ENCODE data around the gene GET4. TPM values are rescaled to one million over a fixed set of nuclear protein-coding genes. Genes with fewer than 3 reads are reported as not detected.

The GET4 gene
- total RNA-seq, 4 donors from 2014 or later: 29.7 to 93.3 (median 56.8) TPM

DNA sequence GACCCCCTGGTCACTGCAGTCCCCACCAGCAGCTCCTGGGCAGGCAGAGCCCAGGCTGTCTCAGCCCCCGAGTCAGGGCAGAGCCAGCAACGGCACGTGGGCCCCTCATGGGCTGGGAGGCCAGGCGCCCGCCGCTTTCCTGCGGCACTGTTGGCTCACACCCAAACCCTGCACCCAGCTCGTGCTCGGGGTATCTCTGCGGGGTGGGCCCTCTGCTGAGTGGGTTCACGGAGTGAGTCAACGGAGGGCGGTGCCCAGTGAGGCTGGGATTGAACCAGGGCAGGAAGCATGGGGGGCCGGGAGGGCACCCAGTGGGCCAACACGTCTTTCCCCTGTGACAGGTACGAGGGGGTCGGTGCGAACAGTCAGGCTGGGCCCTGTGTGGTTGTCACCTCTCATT is 49.2 kb downstream of the GET4 start:
- H3K27ac ChIP-seq: peak overlapping the region in 3 of 4 donors; percentile 90 to 99 (median 93)
- peak overlapping the region in 2 of 4 donors; percentile 22 to 37 for H3K4me3 ChIP-seq
- no peaks in the 10 kb centered on the region for H3K27me3 ChIP-seq
- DNase-seq: peak; percentile 42 to 87 (median 82)
- no peaks in the 10 kb centered on the region for H3K36me3 ChIP-seq
- no peaks in the 10 kb centered on the region for H3K9me3 ChIP-seq
- peaks cover 30 to 76% (median 37%) of the 10 kb centered on the region in 4 donors for H3K4me1 ChIP-seq
- TF ChIP-seq, protein P1, sequence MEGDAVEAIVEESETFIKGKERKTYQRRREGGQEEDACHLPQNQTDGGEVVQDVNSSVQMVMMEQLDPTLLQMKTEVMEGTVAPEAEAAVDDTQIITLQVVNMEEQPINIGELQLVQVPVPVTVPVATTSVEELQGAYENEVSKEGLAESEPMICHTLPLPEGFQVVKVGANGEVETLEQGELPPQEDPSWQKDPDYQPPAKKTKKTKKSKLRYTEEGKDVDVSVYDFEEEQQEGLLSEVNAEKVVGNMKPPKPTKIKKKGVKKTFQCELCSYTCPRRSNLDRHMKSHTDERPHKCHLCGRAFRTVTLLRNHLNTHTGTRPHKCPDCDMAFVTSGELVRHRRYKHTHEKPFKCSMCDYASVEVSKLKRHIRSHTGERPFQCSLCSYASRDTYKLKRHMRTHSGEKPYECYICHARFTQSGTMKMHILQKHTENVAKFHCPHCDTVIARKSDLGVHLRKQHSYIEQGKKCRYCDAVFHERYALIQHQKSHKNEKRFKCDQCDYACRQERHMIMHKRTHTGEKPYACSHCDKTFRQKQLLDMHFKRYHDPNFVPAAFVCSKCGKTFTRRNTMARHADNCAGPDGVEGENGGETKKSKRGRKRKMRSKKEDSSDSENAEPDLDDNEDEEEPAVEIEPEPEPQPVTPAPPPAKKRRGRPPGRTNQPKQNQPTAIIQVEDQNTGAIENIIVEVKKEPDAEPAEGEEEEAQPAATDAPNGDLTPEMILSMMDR (IDR thresholded peaks at IDR 0.05): no peak
- TF ChIP-seq POLR2A (IDR thresholded peaks at IDR 0.05): peak in 1 of 2 donors; percentile 41

DNA sequence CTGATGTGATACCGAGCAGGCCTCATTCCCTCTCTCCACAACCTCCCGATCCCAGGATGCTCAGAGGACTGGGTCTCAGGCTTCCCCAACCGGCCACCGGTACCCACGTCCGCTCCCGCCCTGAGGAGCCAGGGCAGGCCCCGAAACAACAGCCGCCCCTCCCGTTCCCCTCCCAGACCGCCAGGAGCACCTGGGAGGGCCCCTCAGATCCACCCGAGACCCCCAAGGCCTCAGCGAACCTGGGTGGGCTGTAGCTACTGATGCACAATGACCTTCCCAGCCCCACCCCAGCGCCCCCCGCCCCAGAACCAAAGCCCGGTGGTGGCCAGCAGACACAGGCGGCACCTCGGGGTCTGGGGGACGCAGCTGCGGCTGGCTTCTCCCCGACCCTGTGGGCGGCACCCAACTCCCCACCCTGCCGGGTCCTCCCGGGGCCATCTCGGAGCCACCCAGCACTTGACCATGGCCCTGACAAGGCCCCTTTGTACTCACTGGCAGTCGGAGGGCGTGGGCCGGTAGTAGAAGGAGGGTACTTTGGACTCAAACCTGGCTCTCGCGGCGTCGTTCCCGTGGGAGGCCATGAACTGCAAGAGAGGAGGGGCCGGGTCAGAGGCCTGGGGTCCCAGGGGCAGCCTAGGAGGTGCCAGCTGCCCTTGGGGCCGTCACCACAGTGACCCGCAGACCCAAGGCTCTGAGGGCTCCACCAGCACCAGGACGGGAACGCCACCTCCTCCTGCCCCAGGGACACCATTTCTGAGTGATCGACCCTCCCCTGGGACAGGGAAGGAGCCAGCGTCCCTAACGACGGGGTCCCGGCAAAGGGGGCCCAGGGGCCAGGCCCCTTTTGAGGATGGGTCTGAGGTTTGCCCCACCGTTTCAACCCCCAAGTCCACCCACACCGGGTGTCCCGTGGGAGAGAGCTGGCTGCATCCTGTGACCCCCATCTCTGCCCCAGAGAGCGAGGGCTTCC is 50.0 kb downstream of the GET4 start:
- TF ChIP-seq POLR2A (IDR thresholded peaks at IDR 0.05): peak; percentile 47 to 75
- TF ChIP-seq, protein P1 (IDR thresholded peaks at IDR 0.05): no peak
- no peaks in the 10 kb centered on the region for H3K27me3 ChIP-seq
- DNase-seq: peak in 2 of 3 donors; percentile 92 to 93
- no peaks in the 10 kb centered on the region for H3K36me3 ChIP-seq
- peak overlapping the region in 3 of 4 donors; percentile 90 to 99 (median 93) for H3K27ac ChIP-seq
- H3K4me3 ChIP-seq: peak overlapping the region in 2 of 4 donors; percentile 22 to 37
- H3K4me1 ChIP-seq: peaks cover 29 to 69% (median 36%) of the 10 kb centered on the region in 4 donors
- no peaks in the 10 kb centered on the region for H3K9me3 ChIP-seq

DNA sequence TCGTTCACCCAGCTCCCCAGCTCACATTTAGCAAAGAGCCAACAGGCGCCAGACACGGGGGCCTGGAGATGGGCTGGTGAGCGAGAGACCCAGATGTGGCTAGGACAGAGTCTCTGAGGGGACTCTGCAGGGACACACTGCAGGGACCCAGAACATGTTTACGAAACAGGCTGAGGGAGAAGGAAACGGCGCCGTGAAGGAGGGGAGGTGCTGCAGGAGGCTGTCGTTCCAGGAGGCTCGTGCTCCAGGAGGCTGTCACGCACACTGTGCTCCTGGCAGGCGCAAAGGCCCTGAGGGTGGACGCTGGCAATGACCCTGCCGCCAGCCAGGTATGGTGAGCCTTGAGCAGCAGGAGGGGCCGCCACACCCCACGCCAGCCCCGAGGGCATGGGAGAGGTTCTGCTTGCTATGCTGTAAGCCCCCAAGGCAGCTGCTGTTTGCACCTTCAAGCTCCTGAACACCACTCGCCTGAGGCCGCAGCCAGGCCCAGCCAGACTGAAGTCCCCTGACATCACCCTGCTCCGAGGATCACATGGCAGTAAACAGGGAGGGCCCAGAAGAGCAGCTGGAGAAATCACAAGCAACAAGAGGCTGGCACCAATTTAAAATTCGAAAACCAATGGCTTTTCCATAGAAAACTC is 50.8 kb downstream of the GET4 start:
- Histone ChIP-seq H3K36me3 (no peaks in the 10 kb centered on the region), H3K4me3 (peak overlapping the region in 1 of 4 donors; percentile 7), H3K27me3 (no peaks in the 10 kb centered on the region), H3K9me3 (no peaks in the 10 kb centered on the region), H3K4me1 (peaks cover 21 to 61% (median 28%) of the 10 kb centered on the region in 4 donors), H3K27ac (peak overlapping the region in 3 of 4 donors; percentile 90 to 99 (median 93))
- peak in 2 of 3 donors; percentile 72 to 75 for DNase-seq
- TF ChIP-seq, protein P1 (IDR thresholded peaks at IDR 0.05): no peak
- peak; percentile 43 to 60 for TF ChIP-seq POLR2A (IDR thresholded peaks at IDR 0.05)

DNA sequence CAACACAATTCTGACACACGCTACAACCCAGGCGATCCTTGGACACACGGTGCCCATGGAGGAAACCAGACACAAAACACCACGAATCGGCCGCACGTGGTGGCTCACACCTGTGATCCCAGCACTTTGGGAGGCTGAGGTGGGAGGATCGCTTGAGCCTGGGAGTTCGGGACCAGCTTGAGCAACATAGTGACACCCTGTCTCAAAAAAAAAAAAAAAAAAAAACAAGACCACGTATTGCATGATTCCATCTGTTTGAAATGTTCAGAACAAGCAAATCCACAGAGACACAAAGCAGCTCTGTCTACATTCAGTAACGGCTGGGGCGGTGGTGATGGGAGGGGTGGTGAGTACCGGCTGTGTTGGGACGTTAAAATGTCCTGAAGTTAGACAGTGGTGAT is 53.0 kb downstream of the GET4 start:
- H3K9me3 ChIP-seq: no peaks in the 10 kb centered on the region
- H3K27ac ChIP-seq: peak overlapping the region in 1 of 4 donors; percentile 93
- peak in 1 of 3 donors; percentile 39 for DNase-seq
- H3K27me3 ChIP-seq: no peaks in the 10 kb centered on the region
- TF ChIP-seq POLR2A (IDR thresholded peaks at IDR 0.05): no peak
- TF ChIP-seq, protein P1 (IDR thresholded peaks at IDR 0.05): no peak
- H3K36me3 ChIP-seq: no peaks in the 10 kb centered on the region
- H3K4me1 ChIP-seq: peaks cover 7 to 39% (median 15%) of the 10 kb centered on the region in 4 donors
- no peak overlapping the region for H3K4me3 ChIP-seq

DNA sequence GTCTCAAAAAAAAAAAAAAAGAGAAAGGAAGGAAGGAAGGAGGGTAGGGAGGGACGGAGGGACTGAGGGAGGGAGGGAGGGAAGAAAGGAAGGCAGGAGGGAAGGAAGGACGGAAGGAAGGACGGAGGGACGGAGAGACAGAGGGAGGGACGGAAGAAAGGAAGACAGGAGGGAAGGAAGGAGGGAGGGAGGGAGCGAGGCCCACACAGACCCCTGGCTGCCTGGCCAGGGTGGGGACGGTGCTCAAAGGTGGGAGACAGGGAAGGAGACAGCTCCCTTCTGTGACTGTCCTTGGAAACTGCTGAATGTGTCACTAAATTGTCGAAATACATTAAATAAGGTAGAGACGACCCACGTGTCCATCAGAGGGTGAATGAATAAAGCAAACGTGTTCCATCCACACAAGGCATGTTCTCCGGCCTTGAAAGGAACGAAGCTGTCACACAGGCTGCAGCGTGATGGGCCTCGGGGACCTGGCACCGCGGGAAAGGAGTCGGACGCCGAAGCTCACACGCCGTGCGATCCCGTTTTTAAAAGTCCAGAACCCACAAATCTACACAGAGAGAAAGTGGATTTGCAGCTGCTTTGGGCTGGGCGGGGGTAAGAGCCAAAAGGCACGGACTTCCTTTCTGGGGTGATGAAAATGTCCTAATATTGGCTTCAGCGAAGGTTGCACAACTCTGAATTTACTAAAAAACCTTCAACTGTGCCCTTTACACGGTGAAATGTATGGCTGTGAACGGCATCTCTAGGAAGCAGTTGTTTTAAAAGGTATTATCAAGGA is 54.8 kb downstream of the GET4 start:
- H3K27ac ChIP-seq: no peak overlapping the region
- no peaks in the 10 kb centered on the region for H3K9me3 ChIP-seq
- H3K4me3 ChIP-seq: no peak overlapping the region
- H3K27me3 ChIP-seq: no peaks in the 10 kb centered on the region
- peaks cover 0 to 5% (median 0%) of the 10 kb centered on the region in 3 donors for H3K36me3 ChIP-seq
- no peak for TF ChIP-seq POLR2A (IDR thresholded peaks at IDR 0.05)
- TF ChIP-seq, protein P1 (IDR thresholded peaks at IDR 0.05): no peak
- peak in 2 of 3 donors; percentile 30 to 44 for DNase-seq
- peaks cover 0 to 21% (median 5%) of the 10 kb centered on the region in 4 donors for H3K4me1 ChIP-seq
